GM23338 (cell line): ENCODE measurements around the gene NEK2.

ENCODE experiments used
- CREB1 ChIP-seq: fragments of 250-450 bp; sonication (Bioruptor Pico); IDR thresholded peaks from 2 replicates; pipeline ENCODE4 v1.5.0; 2020; ENCODE audit warnings: low read depth, mild to moderate bottlenecking, moderate library complexity
- EZH2 ChIP-seq: fragments of 200-600 bp; sonication (generic); IDR thresholded peaks from one replicate; pipeline ENCODE4 v1.8.0; 2017; ENCODE audit warnings: antibody characterized with exemption, mild to moderate bottlenecking, low read depth; ENCODE audit not compliant: unreplicated experiment
- EZH2phosphoT487 ChIP-seq: fragments of 200-600 bp; sonication (generic); IDR thresholded peaks from one replicate; pipeline ENCODE4 v1.8.1; 2018; ENCODE audit warnings: antibody characterized with exemption; ENCODE audit not compliant: unreplicated experiment
- JUNB ChIP-seq: IDR thresholded peaks from one replicate; pipeline ENCODE4 v1.6.1; 2016; ENCODE audit warnings: antibody characterized with exemption; ENCODE audit not compliant: unreplicated experiment
- POLR2AphosphoS5 ChIP-seq: IDR thresholded peaks from 2 replicates; pipeline ENCODE4 v1.6.1; 2016; ENCODE audit warnings: antibody characterized with exemption, low read depth
- STAT1 ChIP-seq: IDR thresholded peaks from one replicate; pipeline ENCODE4 v1.6.1; 2016; ENCODE audit warnings: antibody characterized with exemption; ENCODE audit not compliant: unreplicated experiment
- ZNF114 ChIP-seq: fragments of 250-450 bp; sonication (Bioruptor Pico); IDR thresholded peaks from 2 replicates; pipeline ENCODE4 v1.5.0; 2020; ENCODE audit warnings: mild to moderate bottlenecking, moderate library complexity
- ZNF331 ChIP-seq: fragments of 250-450 bp; sonication (Bioruptor Pico); IDR thresholded peaks from 2 replicates; pipeline ENCODE4 v1.5.0; 2020; ENCODE audit warnings: low read depth, mild to moderate bottlenecking, moderate library complexity
- TF ChIP-seq, protein P1 (sequence below), 2 experiments: fragments of 200-600 bp in 1 of 2; sonication (generic) in 1 of 2; conservative IDR thresholded peaks; 2 replicates each; pipeline versions ENCODE4 v1.5.1 to v1.6.1; 2016 to 2017; ENCODE audit warnings: antibody characterized with exemption in 2 of 2, low read depth in 2 of 2, mild to moderate bottlenecking in 2 of 2, moderate library complexity in 1 of 2
- TF ChIP-seq, protein P2 (sequence below): IDR thresholded peaks from one replicate; pipeline ENCODE4 v1.6.1; 2018; ENCODE audit warnings: antibody characterized with exemption; ENCODE audit not compliant: unreplicated experiment
- TF ChIP-seq, protein P3 (sequence below): IDR thresholded peaks from 2 replicates; pipeline ENCODE4 v1.6.1; 2016; ENCODE audit warnings: antibody characterized with exemption
- TF ChIP-seq, protein P4 (sequence below): fragments of 250-450 bp; sonication (Bioruptor Pico); IDR thresholded peaks from 2 replicates; pipeline ENCODE4 v1.5.0; 2020; ENCODE audit warnings: mild to moderate bottlenecking, moderate library complexity

DNA sequence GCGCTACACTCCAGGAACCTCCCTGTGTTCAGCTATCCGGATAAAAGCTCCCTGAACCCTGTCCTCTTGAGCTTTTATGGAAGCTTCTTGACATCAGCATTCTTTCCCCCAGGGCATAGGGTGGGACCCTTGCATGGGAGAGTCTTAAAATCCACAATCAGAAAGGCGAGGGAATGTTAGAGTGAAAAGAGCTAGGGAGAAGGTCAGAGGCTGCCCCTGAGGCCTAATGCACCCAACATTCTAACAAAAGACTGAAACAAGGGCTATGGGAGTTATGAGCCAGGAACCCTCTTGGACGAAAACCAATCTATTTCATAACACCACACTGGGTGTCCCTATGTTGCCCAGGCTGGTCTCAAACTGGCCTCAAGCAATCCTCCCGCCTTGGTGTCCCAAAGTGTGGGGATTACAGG is 36.7 kb downstream of the NEK2 start:
- TF ChIP-seq, protein P1, sequence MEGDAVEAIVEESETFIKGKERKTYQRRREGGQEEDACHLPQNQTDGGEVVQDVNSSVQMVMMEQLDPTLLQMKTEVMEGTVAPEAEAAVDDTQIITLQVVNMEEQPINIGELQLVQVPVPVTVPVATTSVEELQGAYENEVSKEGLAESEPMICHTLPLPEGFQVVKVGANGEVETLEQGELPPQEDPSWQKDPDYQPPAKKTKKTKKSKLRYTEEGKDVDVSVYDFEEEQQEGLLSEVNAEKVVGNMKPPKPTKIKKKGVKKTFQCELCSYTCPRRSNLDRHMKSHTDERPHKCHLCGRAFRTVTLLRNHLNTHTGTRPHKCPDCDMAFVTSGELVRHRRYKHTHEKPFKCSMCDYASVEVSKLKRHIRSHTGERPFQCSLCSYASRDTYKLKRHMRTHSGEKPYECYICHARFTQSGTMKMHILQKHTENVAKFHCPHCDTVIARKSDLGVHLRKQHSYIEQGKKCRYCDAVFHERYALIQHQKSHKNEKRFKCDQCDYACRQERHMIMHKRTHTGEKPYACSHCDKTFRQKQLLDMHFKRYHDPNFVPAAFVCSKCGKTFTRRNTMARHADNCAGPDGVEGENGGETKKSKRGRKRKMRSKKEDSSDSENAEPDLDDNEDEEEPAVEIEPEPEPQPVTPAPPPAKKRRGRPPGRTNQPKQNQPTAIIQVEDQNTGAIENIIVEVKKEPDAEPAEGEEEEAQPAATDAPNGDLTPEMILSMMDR (conservative IDR thresholded peaks at IDR 0.05; ENCODE audit: low read depth in 2 of 2): no peak
- TF ChIP-seq EZH2phosphoT487: no peak
- TF ChIP-seq, protein P2, sequence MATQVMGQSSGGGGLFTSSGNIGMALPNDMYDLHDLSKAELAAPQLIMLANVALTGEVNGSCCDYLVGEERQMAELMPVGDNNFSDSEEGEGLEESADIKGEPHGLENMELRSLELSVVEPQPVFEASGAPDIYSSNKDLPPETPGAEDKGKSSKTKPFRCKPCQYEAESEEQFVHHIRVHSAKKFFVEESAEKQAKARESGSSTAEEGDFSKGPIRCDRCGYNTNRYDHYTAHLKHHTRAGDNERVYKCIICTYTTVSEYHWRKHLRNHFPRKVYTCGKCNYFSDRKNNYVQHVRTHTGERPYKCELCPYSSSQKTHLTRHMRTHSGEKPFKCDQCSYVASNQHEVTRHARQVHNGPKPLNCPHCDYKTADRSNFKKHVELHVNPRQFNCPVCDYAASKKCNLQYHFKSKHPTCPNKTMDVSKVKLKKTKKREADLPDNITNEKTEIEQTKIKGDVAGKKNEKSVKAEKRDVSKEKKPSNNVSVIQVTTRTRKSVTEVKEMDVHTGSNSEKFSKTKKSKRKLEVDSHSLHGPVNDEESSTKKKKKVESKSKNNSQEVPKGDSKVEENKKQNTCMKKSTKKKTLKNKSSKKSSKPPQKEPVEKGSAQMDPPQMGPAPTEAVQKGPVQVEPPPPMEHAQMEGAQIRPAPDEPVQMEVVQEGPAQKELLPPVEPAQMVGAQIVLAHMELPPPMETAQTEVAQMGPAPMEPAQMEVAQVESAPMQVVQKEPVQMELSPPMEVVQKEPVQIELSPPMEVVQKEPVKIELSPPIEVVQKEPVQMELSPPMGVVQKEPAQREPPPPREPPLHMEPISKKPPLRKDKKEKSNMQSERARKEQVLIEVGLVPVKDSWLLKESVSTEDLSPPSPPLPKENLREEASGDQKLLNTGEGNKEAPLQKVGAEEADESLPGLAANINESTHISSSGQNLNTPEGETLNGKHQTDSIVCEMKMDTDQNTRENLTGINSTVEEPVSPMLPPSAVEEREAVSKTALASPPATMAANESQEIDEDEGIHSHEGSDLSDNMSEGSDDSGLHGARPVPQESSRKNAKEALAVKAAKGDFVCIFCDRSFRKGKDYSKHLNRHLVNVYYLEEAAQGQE: no peak
- TF ChIP-seq EZH2: no peak
- TF ChIP-seq, protein P3, sequence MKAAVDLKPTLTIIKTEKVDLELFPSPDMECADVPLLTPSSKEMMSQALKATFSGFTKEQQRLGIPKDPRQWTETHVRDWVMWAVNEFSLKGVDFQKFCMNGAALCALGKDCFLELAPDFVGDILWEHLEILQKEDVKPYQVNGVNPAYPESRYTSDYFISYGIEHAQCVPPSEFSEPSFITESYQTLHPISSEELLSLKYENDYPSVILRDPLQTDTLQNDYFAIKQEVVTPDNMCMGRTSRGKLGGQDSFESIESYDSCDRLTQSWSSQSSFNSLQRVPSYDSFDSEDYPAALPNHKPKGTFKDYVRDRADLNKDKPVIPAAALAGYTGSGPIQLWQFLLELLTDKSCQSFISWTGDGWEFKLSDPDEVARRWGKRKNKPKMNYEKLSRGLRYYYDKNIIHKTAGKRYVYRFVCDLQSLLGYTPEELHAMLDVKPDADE: no peak
- no peak for TF ChIP-seq POLR2AphosphoS5
- TF ChIP-seq JUNB: no peak
- no peak for TF ChIP-seq CREB1
- no peak for TF ChIP-seq ZNF331 (CRISPR knock-in tag)
- TF ChIP-seq, protein P4, sequence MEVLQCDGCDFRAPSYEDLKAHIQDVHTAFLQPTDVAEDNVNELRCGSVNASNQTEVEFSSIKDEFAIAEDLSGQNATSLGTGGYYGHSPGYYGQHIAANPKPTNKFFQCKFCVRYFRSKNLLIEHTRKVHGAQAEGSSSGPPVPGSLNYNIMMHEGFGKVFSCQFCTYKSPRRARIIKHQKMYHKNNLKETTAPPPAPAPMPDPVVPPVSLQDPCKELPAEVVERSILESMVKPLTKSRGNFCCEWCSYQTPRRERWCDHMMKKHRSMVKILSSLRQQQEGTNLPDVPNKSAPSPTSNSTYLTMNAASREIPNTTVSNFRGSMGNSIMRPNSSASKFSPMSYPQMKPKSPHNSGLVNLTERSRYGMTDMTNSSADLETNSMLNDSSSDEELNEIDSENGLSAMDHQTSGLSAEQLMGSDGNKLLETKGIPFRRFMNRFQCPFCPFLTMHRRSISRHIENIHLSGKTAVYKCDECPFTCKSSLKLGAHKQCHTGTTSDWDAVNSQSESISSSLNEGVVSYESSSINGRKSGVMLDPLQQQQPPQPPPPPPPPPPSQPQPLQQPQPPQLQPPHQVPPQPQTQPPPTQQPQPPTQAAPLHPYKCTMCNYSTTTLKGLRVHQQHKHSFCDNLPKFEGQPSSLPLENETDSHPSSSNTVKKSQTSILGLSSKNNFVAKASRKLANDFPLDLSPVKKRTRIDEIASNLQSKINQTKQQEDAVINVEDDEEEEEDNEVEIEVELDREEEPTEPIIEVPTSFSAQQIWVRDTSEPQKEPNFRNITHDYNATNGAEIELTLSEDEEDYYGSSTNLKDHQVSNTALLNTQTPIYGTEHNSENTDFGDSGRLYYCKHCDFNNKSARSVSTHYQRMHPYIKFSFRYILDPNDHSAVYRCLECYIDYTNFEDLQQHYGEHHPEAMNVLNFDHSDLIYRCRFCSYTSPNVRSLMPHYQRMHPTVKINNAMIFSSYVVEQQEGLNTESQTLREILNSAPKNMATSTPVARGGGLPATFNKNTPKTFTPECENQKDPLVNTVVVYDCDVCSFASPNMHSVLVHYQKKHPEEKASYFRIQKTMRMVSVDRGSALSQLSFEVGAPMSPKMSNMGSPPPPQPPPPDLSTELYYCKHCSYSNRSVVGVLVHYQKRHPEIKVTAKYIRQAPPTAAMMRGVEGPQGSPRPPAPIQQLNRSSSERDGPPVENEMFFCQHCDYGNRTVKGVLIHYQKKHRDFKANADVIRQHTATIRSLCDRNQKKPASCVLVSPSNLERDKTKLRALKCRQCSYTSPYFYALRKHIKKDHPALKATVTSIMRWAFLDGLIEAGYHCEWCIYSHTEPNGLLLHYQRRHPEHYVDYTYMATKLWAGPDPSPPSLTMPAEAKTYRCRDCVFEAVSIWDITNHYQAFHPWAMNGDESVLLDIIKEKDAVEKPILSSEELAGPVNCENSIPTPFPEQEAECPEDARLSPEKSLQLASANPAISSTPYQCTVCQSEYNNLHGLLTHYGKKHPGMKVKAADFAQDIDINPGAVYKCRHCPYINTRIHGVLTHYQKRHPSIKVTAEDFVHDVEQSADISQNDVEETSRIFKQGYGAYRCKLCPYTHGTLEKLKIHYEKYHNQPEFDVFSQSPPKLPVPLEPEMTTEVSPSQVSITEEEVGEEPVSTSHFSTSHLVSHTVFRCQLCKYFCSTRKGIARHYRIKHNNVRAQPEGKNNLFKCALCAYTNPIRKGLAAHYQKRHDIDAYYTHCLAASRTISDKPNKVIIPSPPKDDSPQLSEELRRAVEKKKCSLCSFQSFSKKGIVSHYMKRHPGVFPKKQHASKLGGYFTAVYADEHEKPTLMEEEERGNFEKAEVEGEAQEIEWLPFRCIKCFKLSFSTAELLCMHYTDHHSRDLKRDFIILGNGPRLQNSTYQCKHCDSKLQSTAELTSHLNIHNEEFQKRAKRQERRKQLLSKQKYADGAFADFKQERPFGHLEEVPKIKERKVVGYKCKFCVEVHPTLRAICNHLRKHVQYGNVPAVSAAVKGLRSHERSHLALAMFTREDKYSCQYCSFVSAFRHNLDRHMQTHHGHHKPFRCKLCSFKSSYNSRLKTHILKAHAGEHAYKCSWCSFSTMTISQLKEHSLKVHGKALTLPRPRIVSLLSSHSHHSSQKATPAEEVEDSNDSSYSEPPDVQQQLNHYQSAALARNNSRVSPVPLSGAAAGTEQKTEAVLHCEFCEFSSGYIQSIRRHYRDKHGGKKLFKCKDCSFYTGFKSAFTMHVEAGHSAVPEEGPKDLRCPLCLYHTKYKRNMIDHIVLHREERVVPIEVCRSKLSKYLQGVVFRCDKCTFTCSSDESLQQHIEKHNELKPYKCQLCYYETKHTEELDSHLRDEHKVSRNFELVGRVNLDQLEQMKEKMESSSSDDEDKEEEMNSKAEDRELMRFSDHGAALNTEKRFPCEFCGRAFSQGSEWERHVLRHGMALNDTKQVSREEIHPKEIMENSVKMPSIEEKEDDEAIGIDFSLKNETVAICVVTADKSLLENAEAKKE (CRISPR knock-in tag): no peak
- TF ChIP-seq STAT1: no peak
- TF ChIP-seq ZNF114 (CRISPR knock-in tag): no peak
